OCI-LY1 (cell line): Measurements from ENCODE around the gene PERCC1.

Experiments
- H2AFZ ChIP-seq: fragments of 200-600 bp; sonication (generic), shearing (Covaris generic); 2 replicates; pipeline ENCODE4 v1.6.0; 2014; ENCODE audit warnings: antibody characterized with exemption, mild to moderate bottlenecking, low read length
- H3F3A ChIP-seq: fragments of 200-600 bp; sonication (generic), shearing (Covaris generic); 2 replicates; pipeline ENCODE4 v1.6.0; 2014; ENCODE audit warnings: mild to moderate bottlenecking, antibody characterized with exemption, low read length, moderate library complexity; ENCODE audit not compliant: insufficient read depth
- H3K27ac ChIP-seq: fragments of 200-600 bp; sonication (generic); 2 replicates; pipeline ENCODE4 v1.5.1; 2014; ENCODE audit warnings: low read length, mixed run types, mild to moderate bottlenecking, low read depth; ENCODE audit not compliant: poor library complexity, severe bottlenecking
- H3K27me3 ChIP-seq: fragments of 200-600 bp; sonication (generic); 2 replicates; pipeline ENCODE4 v1.6.0; 2014; ENCODE audit warnings: antibody characterized with exemption, mild to moderate bottlenecking, low read length, moderate library complexity; ENCODE audit not compliant: insufficient read depth
- H3K36me3 ChIP-seq: fragments of 200-600 bp; sonication (generic); 2 replicates; pipeline ENCODE4 v1.6.1; 2014; ENCODE audit warnings: mild to moderate bottlenecking, antibody characterized with exemption, low read length, moderate library complexity, mixed read lengths; ENCODE audit not compliant: insufficient read depth
- H3K4me1 ChIP-seq: fragments of 200-600 bp; sonication (generic); 2 replicates; pipeline ENCODE4 v1.5.1; 2014; ENCODE audit warnings: mild to moderate bottlenecking, low read length, moderate library complexity; ENCODE audit not compliant: insufficient read depth, severe bottlenecking
- H3K4me2 ChIP-seq: fragments of 200-600 bp; sonication (generic), shearing (Covaris generic); 2 replicates; pipeline ENCODE4 v1.6.1; 2014; ENCODE audit warnings: low read length
- H3K4me3 ChIP-seq: fragments of 200-600 bp; sonication (generic); 2 replicates; pipeline ENCODE4 v1.5.1; 2014; ENCODE audit warnings: low read length, low read depth, mild to moderate bottlenecking, mixed read lengths; ENCODE audit not compliant: poor library complexity, severe bottlenecking
- H3K79me2 ChIP-seq: fragments of 200-600 bp; shearing (Covaris generic); 2 replicates; pipeline ENCODE4 v1.6.1; 2016; ENCODE audit warnings: mixed run types, low read length, mixed read lengths; ENCODE audit not compliant: insufficient read depth
- H3K9ac ChIP-seq: fragments of 200-600 bp; sonication (generic), shearing (Covaris generic); 2 replicates; pipeline ENCODE4 v1.6.1; 2014; ENCODE audit warnings: mild to moderate bottlenecking, low read length, mixed read lengths
- H3K9me2 ChIP-seq: fragments of 200-600 bp; sonication (generic), shearing (Covaris generic); 2 replicates; pipeline ENCODE4 v1.6.1; 2014; ENCODE audit warnings: low read depth, mild to moderate bottlenecking, low read length, mixed read lengths
- H3K9me3 ChIP-seq: fragments of 200-600 bp; shearing (Covaris generic); 2 replicates; pipeline ENCODE4 v1.6.1; 2014; ENCODE audit warnings: low read length, mixed read lengths
- H4K20me1 ChIP-seq: fragments of 200-600 bp; sonication (generic), shearing (Covaris generic); 2 replicates; pipeline ENCODE4 v1.6.0; 2016; ENCODE audit warnings: mild to moderate bottlenecking, low read length; ENCODE audit not compliant: insufficient read depth
- CTCF ChIP-seq: fragments of 200-600 bp; sonication (generic), shearing (Covaris generic); IDR thresholded peaks from 2 replicates; pipeline ENCODE4 v1.5.1; 2017; ENCODE audit warnings: mild to moderate bottlenecking, antibody characterized with exemption, low read length, moderate library complexity, mixed read lengths
- EZH2 ChIP-seq: fragments of 200-600 bp; sonication (generic), shearing (Covaris generic); IDR thresholded peaks from 2 replicates; pipeline ENCODE4 v1.8.0; 2017; ENCODE audit warnings: borderline replicate concordance, mixed run types, mild to moderate bottlenecking, antibody characterized with exemption, low read length, moderate library complexity, mixed read lengths

PERCC1 gene

GRCh38 chr16:1449201-1449788 lies 18.4 kb downstream of the PERCC1 start:
- Histone ChIP-seq H3K9me3 (no peaks in the 10 kb centered on the region), H3K79me2 (no peaks in the 10 kb centered on the region), H3K9ac (no peak overlapping the region), H3K4me2 (no peak overlapping the region), H3K4me3 (no peak overlapping the region), H3K36me3 (peaks cover 34% of the 10 kb centered on the region), H3F3A (no peaks in the 10 kb centered on the region), H3K27ac (no peak overlapping the region), H3K27me3 (peaks cover 4% of the 10 kb centered on the region; the same call in 1 of the 2 replicates), H4K20me1 (no peaks in the 10 kb centered on the region), H3K9me2 (no peaks in the 10 kb centered on the region), H3K4me1 (peaks cover 4% of the 10 kb centered on the region), H2AFZ (no peak overlapping the region)
- TF ChIP-seq EZH2: no peak
- TF ChIP-seq CTCF: no peak

GRCh38 chr16:1450218-1450617 lies 19.3 kb downstream of the PERCC1 start:
- TF ChIP-seq EZH2 (no peak), CTCF (peak; percentile 21; the same call in 1 of the 2 replicates)
- no peaks in the 10 kb centered on the region for H3K9me3 ChIP-seq
- peaks cover 4% of the 10 kb centered on the region; the same call in 1 of the 2 replicates for H3K27me3 ChIP-seq
- H3K9me2 ChIP-seq: no peaks in the 10 kb centered on the region
- H2AFZ ChIP-seq: no peak overlapping the region
- H4K20me1 ChIP-seq: no peaks in the 10 kb centered on the region
- no peaks in the 10 kb centered on the region for H3K79me2 ChIP-seq
- H3F3A ChIP-seq: no peaks in the 10 kb centered on the region
- no peak overlapping the region for H3K27ac ChIP-seq
- H3K36me3 ChIP-seq: peaks cover 35% of the 10 kb centered on the region
- peaks cover 3% of the 10 kb centered on the region for H3K4me1 ChIP-seq
- no peak overlapping the region for H3K4me3 ChIP-seq
- H3K9ac ChIP-seq: no peak overlapping the region
- no peak overlapping the region for H3K4me2 ChIP-seq

DNA sequence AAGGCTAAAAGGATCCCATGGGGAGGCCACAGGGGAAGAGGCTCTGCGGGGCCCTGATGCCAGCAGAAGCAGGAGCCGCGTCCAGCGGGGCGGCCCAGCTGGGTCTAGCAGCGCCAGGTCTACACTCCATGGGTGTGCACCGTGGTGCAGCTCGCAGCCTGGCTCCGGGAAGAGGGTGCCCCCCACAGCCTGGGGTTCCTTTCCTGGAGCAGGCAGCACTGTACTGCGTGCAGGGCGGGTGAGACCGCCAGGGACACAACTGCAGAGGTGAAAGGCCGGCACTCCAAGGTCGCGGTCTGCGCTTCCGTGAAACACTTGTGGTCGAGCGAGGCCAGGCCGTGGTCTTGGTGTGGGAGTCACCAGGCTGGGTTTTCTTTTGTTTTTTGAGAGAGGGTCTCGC lies 20.0 kb downstream of the PERCC1 start:
- Histone ChIP-seq H3K4me2 (no peak overlapping the region), H3F3A (no peaks in the 10 kb centered on the region), H3K4me3 (no peak overlapping the region), H3K9ac (no peak overlapping the region), H4K20me1 (no peaks in the 10 kb centered on the region), H3K27me3 (no peaks in the 10 kb centered on the region), H3K9me3 (no peaks in the 10 kb centered on the region), H3K36me3 (peaks cover 37% of the 10 kb centered on the region), H3K27ac (no peak overlapping the region), H3K79me2 (no peaks in the 10 kb centered on the region), H3K4me1 (no peaks in the 10 kb centered on the region), H3K9me2 (no peaks in the 10 kb centered on the region), H2AFZ (no peak overlapping the region)
- TF ChIP-seq CTCF: no peak
- TF ChIP-seq EZH2: no peak
